MCF 10A (cell line): ENCODE measurements around the gene SECTM1. TPM values are rescaled to one million over a fixed set of nuclear protein-coding genes. Genes with fewer than 3 reads are reported as not detected.

ENCODE experiments used
- BruUV-seq: library from RNA; stranded (reverse); fragments of 400-500 nt; replicated peaks from 2 replicates; lab custom pipeline; 2021; lab: Mats Ljungman, UMichigan
- CTCF ChIA-PET: fragments of 300-600 bp; sonication (Branson Sonifier 250); formaldehyde crosslinking; extraction: SDS; loops from one replicate; lab custom pipeline; 2021; ENCODE audit warnings: antibody characterized with exemption, inconsistent platforms; lab: Yijun Ruan, JAX
- POLR2A ChIA-PET: fragments of 300-600, 350-650 bp; sonication (Branson Sonifier 250); formaldehyde crosslinking; extraction: SDS; loops from one replicate; lab custom pipeline; 2020; ENCODE audit warnings: antibody characterized with exemption, inconsistent platforms; lab: Yijun Ruan, JAX
- DNase-seq: peaks from one replicate; pipeline ENCODE4 v3.0.0-alpha.2; 2018; ENCODE audit not compliant: unreplicated experiment
- H3K27ac Mint-ChIP-seq: one replicate; pipeline ENCODE4 v1.8.0; 2022; ENCODE audit warnings: mild to moderate bottlenecking, low read depth, mixed read lengths; ENCODE audit not compliant: unreplicated experiment
- H3K27me3 Mint-ChIP-seq: one replicate; pipeline ENCODE4 v1.8.0; 2022; ENCODE audit warnings: mixed read lengths; ENCODE audit not compliant: insufficient read depth, unreplicated experiment
- H3K36me3 Mint-ChIP-seq: one replicate; pipeline ENCODE4 v1.8.0; 2022; ENCODE audit warnings: mild to moderate bottlenecking, moderate library complexity, mixed read lengths; ENCODE audit not compliant: insufficient read depth, unreplicated experiment
- H3K4me1 Mint-ChIP-seq: one replicate; pipeline ENCODE4 v1.8.0; 2022; ENCODE audit warnings: mixed read lengths; ENCODE audit not compliant: insufficient read depth, unreplicated experiment
- H3K4me3 Mint-ChIP-seq: one replicate; pipeline ENCODE4 v1.8.0; 2022; ENCODE audit warnings: mild to moderate bottlenecking, moderate library complexity, mixed read lengths; ENCODE audit not compliant: unreplicated experiment
- H3K9me3 Mint-ChIP-seq: one replicate; pipeline ENCODE4 v1.8.0; 2022; ENCODE audit warnings: mixed read lengths; ENCODE audit not compliant: unreplicated experiment
- CTCF ChIP-seq: fragments of 200-600 bp; IDR thresholded peaks from one replicate; pipeline ENCODE4 v1.8.0; 2022; ENCODE audit warnings: antibody characterized with exemption, mild to moderate bottlenecking; ENCODE audit not compliant: unreplicated experiment
- intact Hi-C: fragments of 100-400 bp; cut with micrococcal nuclease; formaldehyde crosslinking; loops from 2 replicates; pipeline ENCODE4 v1.14.1; 2022
- total RNA-seq: library from RNA; stranded (reverse); gene quantifications from 2 replicates; pipeline ENCODE4 v1.2.3, GENCODE V29; 2022

The SECTM1 gene
- total RNA-seq, 1 experiment from 2014 or later: 13.4 TPM

- no TSS peak for BruUV-seq
Observed at GRCh38 chr17:82353484-82353883, 19.9 kb upstream of the SECTM1 start.

GRCh38 chr17:82351713-82352488 is 18.3 kb upstream of the SECTM1 start:
- ChIA-PET CTCF (interaction anchor here (0.6 to 3.4 kb wide), 14 partner anchors 13 to 417 kb away, joined by 3 to 14 read pairs (median 3); no protein-coding TSS in a partner anchor), POLR2A (interaction anchor here (0.5 to 0.6 kb wide), 2 partner anchors 49 to 365 kb away, joined by 3 to 4 read pairs; no protein-coding TSS in a partner anchor)
- Mint-ChIP-seq H3K4me3 (no peak overlapping the region), H3K27ac (no peak overlapping the region), H3K27me3 (peaks cover 11% of the 10 kb centered on the region), H3K4me1 (peaks cover 15% of the 10 kb centered on the region), H3K36me3 (no peaks in the 10 kb centered on the region), H3K9me3 (no peaks in the 10 kb centered on the region)
- peak; percentile 94 for TF ChIP-seq CTCF
- intact Hi-C loops: loop anchor here (1.0 to 10.0 kb wide), 5 partner anchors 63 to 423 kb away; no protein-coding TSS in a partner anchor
- DNase-seq: peak; percentile 86
- no TSS peak for BruUV-seq

More at GRCh38 chr17:82353484-82353883, 19.9 kb upstream of the SECTM1 start:
- POLR2A ChIA-PET: no interaction called here
- no peak for TF ChIP-seq CTCF
- H3K4me3 Mint-ChIP-seq: no peak overlapping the region
- H3K27me3 Mint-ChIP-seq: peaks cover 7% of the 10 kb centered on the region
- CTCF ChIA-PET: interaction anchor here (1.6 to 3.4 kb wide), 2 partner anchors 15 to 71 kb away, joined by 5 to 14 read pairs; no protein-coding TSS in a partner anchor
- intact Hi-C loops: loop anchor here (2.0 to 10.0 kb wide), 3 partner anchors 61 to 421 kb away; no protein-coding TSS in a partner anchor
- no peak for DNase-seq
- peaks cover 13% of the 10 kb centered on the region for H3K4me1 Mint-ChIP-seq
- H3K27ac Mint-ChIP-seq: no peak overlapping the region
- H3K36me3 Mint-ChIP-seq: no peaks in the 10 kb centered on the region
- H3K9me3 Mint-ChIP-seq: no peaks in the 10 kb centered on the region

- Mint-ChIP-seq H3K4me1 (peaks cover 15% of the 10 kb centered on the region), H3K9me3 (no peaks in the 10 kb centered on the region), H3K27me3 (peaks cover 11% of the 10 kb centered on the region), H3K36me3 (no peaks in the 10 kb centered on the region), H3K27ac (no peak overlapping the region), H3K4me3 (no peak overlapping the region)
- CTCF ChIA-PET: interaction anchor here (0.6 to 3.4 kb wide), 16 partner anchors 13 to 927 kb away, joined by 3 to 14 read pairs (median 3); no protein-coding TSS in a partner anchor
- DNase-seq: no peak
- POLR2A ChIA-PET: interaction anchor here (1.5 kb wide), 1 partner anchor 54 kb away, joined by 4 read pairs; no protein-coding TSS in a partner anchor
- BruUV-seq: no TSS peak
- intact Hi-C loops: loop anchor here (10.0 kb wide), 1 partner anchor 174 kb away; no protein-coding TSS in a partner anchor
- TF ChIP-seq CTCF: no peak
Observed at GRCh38 chr17:82351254-82351712, 17.7 kb upstream of the SECTM1 start.
